ENCODE results near the gene SIMC1.

- TF ChIP-seq, protein P1, sequence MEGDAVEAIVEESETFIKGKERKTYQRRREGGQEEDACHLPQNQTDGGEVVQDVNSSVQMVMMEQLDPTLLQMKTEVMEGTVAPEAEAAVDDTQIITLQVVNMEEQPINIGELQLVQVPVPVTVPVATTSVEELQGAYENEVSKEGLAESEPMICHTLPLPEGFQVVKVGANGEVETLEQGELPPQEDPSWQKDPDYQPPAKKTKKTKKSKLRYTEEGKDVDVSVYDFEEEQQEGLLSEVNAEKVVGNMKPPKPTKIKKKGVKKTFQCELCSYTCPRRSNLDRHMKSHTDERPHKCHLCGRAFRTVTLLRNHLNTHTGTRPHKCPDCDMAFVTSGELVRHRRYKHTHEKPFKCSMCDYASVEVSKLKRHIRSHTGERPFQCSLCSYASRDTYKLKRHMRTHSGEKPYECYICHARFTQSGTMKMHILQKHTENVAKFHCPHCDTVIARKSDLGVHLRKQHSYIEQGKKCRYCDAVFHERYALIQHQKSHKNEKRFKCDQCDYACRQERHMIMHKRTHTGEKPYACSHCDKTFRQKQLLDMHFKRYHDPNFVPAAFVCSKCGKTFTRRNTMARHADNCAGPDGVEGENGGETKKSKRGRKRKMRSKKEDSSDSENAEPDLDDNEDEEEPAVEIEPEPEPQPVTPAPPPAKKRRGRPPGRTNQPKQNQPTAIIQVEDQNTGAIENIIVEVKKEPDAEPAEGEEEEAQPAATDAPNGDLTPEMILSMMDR (IDR thresholded peaks at IDR 0.05), result no peak
- TF ChIP-seq POLR2A (IDR thresholded peaks at IDR 0.05), result no peak
Observed at GRCh38 chr5:176384991-176385390, 146.8 kb downstream of the SIMC1 start.

Measured in prostate gland (tissue), 2 donors.